Heart right ventricle (tissue), 16 donors: ENCODE results near the gene LAMA1. TPM values are rescaled to one million over a fixed set of nuclear protein-coding genes. Genes with fewer than 3 reads are reported as not detected.

Source experiments
- ATAC-seq, 8 donors: fragments of 200-7000 bp; cut with Tn5 transposase; one replicate each; pipeline ENCODE4 v1.9.1; 2020; ENCODE audit warnings: mild to moderate bottlenecking in 8 of 8, moderate library complexity in 8 of 8, moderate number of reproducible peaks in 1 of 8
- DNase-seq, 2 donors: peaks; one replicate each; pipeline ENCODE4 v3.0.0-alpha.2; 2020
- H3K27ac ChIP-seq, 10 donors: fragments of 200-600 bp; sonication (generic) in 2 of 10; one replicate each; pipeline versions ENCODE4 v1.5.0 to v1.8.0; 2020 to 2022; ENCODE audit warnings: mild to moderate bottlenecking in 3 of 10
- H3K27me3 ChIP-seq, 7 donors: fragments of 200-600 bp; one replicate each; pipeline ENCODE4 v1.8.0; 2021 to 2022; ENCODE audit warnings: mild to moderate bottlenecking in 2 of 7
- H3K36me3 ChIP-seq, 9 donors: fragments of 200-600 bp; sonication (generic) in 1 of 9; one replicate each; pipeline versions ENCODE4 v1.5.0 to v1.8.0; 2020 to 2022; ENCODE audit warnings: mild to moderate bottlenecking in 2 of 9
- H3K4me1 ChIP-seq, 9 donors: fragments of 200-600 bp; sonication (generic) in 1 of 9; one replicate each; pipeline versions ENCODE4 v1.5.0 to v1.8.0; 2020 to 2022; ENCODE audit warnings: mild to moderate bottlenecking in 4 of 9
- H3K4me3 ChIP-seq, 10 donors: fragments of 200-600 bp; sonication (generic) in 2 of 10; one replicate each; pipeline versions ENCODE4 v1.5.0 to v1.8.0; 2020 to 2022; ENCODE audit warnings: mild to moderate bottlenecking in 7 of 10, moderate library complexity in 2 of 10
- H3K9me3 ChIP-seq, 11 donors: fragments of 200-600 bp in 10 of 11; sonication (generic) in 2 of 11; one replicate each; pipeline versions ENCODE4 v1.5.0 to v1.8.0; 2013 to 2022; ENCODE audit warnings: mild to moderate bottlenecking in 2 of 11, control low read depth in 1 of 11, moderate library complexity in 1 of 11
- WGBS, 2 donors: extraction: QIAGEN DNeasy Blood & Tissue Kit; methylation state at CpG; one replicate each; pipeline ENCODE4 v1.1.7; 2013; ENCODE audit warnings: inconsistent platforms in 1 of 2; 5-methylcytosine and 5-hydroxymethylcytosine counted together
- intact Hi-C, 10 donors: fragments of 100-400 bp; cut with DNase I; formaldehyde crosslinking; loops; one replicate each; pipeline versions ENCODE4 v1.11.1 to v1.14.2; 2022
- polyA plus RNA-seq, 2 donors: library from polyadenylated mRNA; stranded (reverse); fragments of 200-250 nt; gene quantifications; one replicate each; pipeline ENCODE4 v1.2.3, GENCODE V29; 2013
- total RNA-seq, 10 donors: library from RNA; stranded (reverse); fragmentation: NEBNext Ultra II Directional in 3 of 10; extraction: Animal tissue kit (Norgen Biotek cat#: 25700) in 3 of 10; gene quantifications; one replicate each; pipeline versions ENCODE4 v1.2.1 to v1.2.4, GENCODE V29; 2021 to 2023
- TF ChIP-seq, protein P1 (sequence below), 9 donors: fragments of 200-600 bp; sonication (generic) in 2 of 9; IDR thresholded peaks; one replicate each; pipeline versions ENCODE4 v1.5.0 to v1.8.0; 2021 to 2022; ENCODE audit warnings: antibody characterized with exemption in 9 of 9, mild to moderate bottlenecking in 5 of 9, moderate library complexity in 1 of 9
- donor health status: Arrhythmogenic right ventricular cardiomyopathy.
- donor health status: ischemic (EF 13 %, LVEDD 7.1; RV severe dilation, severe dysfunction).
- donor health status: healthy with polysubstance abuse.
- donor health status: DM: no; HTN: yes; CAD: no.
- donor health status: DM: no; HTN: no; CAD: no.
- donor health status: ischemic (EF 25% LVEDD 6.9; RV normal size, moderate dysfunction).
- donor health status: ischemic (EF 25% LVEDD 5.7; RV mildly dilated, moderate dysfunction).
- donor health status: healthy.
- donor health status: DM: yes; HTN: yes; CAD: no.
- donor health status: Ischemic cardiomyopathy.
- donor health status: ischemic (EF 35%, LVEDD 5.7; RV mildly dilated, moderate dysfunction).
- donor health status: nonischemic (EF 11% LVEDD 7.7; RV severe dilation, severe dysfunction).
- donor health status: DM: yes; HTN: yes; CAD: no.
- donor health status: PGD.
- donor health status: ischemic (EF 29% LVEDD 5.4; RV normal size, mild dysfunction).
- donor health status: nonischemic (EF 23%, LVEDD 6.1; RV moderate dilation, normal function).

The LAMA1 gene
- total and polyA plus RNA-seq, 12 donors, result 0.05 to 0.82 (median 0.13) TPM; not detected in 4

- TF ChIP-seq, protein P1, sequence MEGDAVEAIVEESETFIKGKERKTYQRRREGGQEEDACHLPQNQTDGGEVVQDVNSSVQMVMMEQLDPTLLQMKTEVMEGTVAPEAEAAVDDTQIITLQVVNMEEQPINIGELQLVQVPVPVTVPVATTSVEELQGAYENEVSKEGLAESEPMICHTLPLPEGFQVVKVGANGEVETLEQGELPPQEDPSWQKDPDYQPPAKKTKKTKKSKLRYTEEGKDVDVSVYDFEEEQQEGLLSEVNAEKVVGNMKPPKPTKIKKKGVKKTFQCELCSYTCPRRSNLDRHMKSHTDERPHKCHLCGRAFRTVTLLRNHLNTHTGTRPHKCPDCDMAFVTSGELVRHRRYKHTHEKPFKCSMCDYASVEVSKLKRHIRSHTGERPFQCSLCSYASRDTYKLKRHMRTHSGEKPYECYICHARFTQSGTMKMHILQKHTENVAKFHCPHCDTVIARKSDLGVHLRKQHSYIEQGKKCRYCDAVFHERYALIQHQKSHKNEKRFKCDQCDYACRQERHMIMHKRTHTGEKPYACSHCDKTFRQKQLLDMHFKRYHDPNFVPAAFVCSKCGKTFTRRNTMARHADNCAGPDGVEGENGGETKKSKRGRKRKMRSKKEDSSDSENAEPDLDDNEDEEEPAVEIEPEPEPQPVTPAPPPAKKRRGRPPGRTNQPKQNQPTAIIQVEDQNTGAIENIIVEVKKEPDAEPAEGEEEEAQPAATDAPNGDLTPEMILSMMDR (IDR thresholded peaks at IDR 0.05), result no peak
- intact Hi-C loops, result loop anchor here in 5 of 10 donors (10.0 kb wide), 1 partner anchor 246 kb away; no protein-coding TSS in a partner anchor
- 83 to 86% methylated on average over 11 of the region's 11 CpGs for WGBS, 2 donors
These were observed 189.2 kb downstream of the LAMA1 start for GRCh38 chr18:6928359-6928758.

GRCh38 chr18:6927153-6927552 is 190.4 kb downstream of the LAMA1 start:
- intact Hi-C loops, result loop anchor here in 5 of 10 donors (10.0 kb wide), 1 partner anchor 248 kb away; no protein-coding TSS in a partner anchor
- 82 to 84% methylated on average over 2 of the region's 2 CpGs for WGBS, 2 donors
- ATAC-seq, result no peak

More at GRCh38 chr18:6928359-6928758, 189.2 kb downstream of the LAMA1 start:
- Histone ChIP-seq H3K27me3 (no peaks in the 10 kb centered on the region), H3K9me3 (no peaks in the 10 kb centered on the region), H3K36me3 (no peaks in the 10 kb centered on the region), H3K4me1 (no peaks in the 10 kb centered on the region), H3K4me3 (no peak overlapping the region), H3K27ac (no peak overlapping the region)
- DNase-seq (no peak), ATAC-seq (no peak)

DNA sequence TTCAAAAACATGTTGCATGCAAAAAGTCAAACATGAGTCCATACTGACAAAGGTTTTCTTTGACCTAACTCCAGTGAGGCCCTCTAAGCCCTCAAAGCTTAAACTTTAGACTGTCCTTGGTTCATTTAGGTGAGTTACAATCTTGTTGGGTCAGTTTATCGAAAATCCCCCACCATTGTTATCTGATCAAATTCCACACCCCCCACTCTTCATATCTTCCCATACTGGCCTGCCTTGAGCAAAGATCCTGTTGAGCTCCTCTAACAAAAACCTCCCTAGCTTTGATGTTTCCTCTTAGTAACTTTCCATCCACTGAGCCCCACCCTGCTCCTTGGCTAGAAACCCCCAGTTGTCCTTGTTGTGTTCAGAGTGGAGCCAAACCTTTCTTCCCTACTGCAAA is 194.4 kb downstream of the LAMA1 start:
- Histone ChIP-seq H3K9me3 (no peaks in the 10 kb centered on the region), H3K27ac (no peak overlapping the region), H3K27me3 (peaks cover 0 to 19% (median 0%) of the 10 kb centered on the region in 7 donors), H3K4me3 (no peak overlapping the region), H3K4me1 (no peaks in the 10 kb centered on the region), H3K36me3 (no peaks in the 10 kb centered on the region)
- WGBS, 2 donors, result 81 to 90% methylated on average over 1 of the region's 1 CpG
- DNase-seq (no peak), ATAC-seq (no peak)
- TF ChIP-seq, protein P1 (IDR thresholded peaks at IDR 0.05), result no peak
- intact Hi-C loops, result loop anchor here (5.0 to 10.0 kb wide), 2 partner anchors 252 to 254 kb away; no protein-coding TSS in a partner anchor

More at GRCh38 chr18:6927153-6927552, 190.4 kb downstream of the LAMA1 start:
- Histone ChIP-seq H3K27me3 (no peaks in the 10 kb centered on the region), H3K4me1 (no peaks in the 10 kb centered on the region), H3K9me3 (no peaks in the 10 kb centered on the region), H3K4me3 (no peak overlapping the region), H3K27ac (no peak overlapping the region), H3K36me3 (no peaks in the 10 kb centered on the region)
- TF ChIP-seq, protein P1 (IDR thresholded peaks at IDR 0.05), result no peak
- DNase-seq, result no peak

GRCh38 chr18:6921571-6921970 is 196.0 kb downstream of the LAMA1 start:
- TF ChIP-seq, protein P1 (IDR thresholded peaks at IDR 0.05), result no peak
- intact Hi-C loops, result loop anchor here (5.0 to 10.0 kb wide), 2 partner anchors 253 to 256 kb away; no protein-coding TSS in a partner anchor
- no peak overlapping the region for H3K27ac ChIP-seq

More at GRCh38 chr18:6921571-6921970, 196.0 kb downstream of the LAMA1 start:
- DNase-seq, result no peak
- Histone ChIP-seq H3K36me3 (no peaks in the 10 kb centered on the region), H3K27me3 (peaks cover 0 to 19% (median 0%) of the 10 kb centered on the region in 7 donors), H3K4me1 (no peaks in the 10 kb centered on the region), H3K4me3 (no peak overlapping the region), H3K9me3 (peaks cover 0 to 7% (median 0%) of the 10 kb centered on the region in 11 donors)
- ATAC-seq, result no peak
